Measurements from ENCODE around the gene PRKN.
"Not testable (repeated sequence)": the region's sequence is repeated elsewhere in the genome, so short reads cannot be mapped to it uniquely, and the experiment has no call there.

The PRKN gene

GRCh38 chr6:161828355-161828754 lies 899.2 kb downstream of the PRKN start:
- no peak for DNase-seq

DNA sequence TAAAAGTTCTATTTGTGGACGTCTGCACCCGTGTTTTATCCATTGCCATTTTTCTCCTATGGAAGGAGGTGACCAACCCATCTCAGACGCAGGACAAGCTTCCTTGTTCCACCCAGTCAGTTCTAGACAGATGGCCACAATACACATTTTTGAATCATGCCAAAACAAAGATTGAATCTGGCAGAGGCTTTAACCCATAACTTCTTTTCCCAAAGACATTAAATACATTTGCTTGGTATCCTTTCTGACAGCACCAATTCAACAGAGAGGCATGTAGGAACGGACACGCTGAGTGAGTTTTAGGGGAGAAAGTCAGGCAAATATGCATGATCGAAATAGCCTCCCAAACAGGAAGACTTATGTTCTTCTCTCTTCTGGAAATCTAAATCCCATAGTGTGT lies 901.1 kb downstream of the PRKN start:
- no peak for DNase-seq

DNA sequence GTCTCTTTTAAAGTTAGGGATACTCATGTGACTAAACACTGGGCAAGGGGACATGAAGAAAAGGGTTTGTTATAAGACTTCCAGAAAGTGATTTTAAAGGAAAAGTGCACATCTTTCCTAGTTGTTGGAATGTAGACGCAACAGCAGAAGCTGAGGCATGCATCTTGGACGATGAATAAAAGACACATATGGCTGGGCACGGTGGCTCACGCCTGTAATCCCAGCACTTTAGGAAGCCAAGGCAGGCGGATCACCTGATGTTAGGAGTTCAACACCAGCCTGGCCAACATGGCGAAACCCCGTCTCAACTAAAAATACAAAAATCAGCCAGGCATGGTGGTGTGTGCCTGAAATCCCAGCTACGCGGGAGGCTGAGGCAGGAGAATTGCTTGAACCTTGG lies 905.4 kb downstream of the PRKN start:
- not testable (repeated sequence) for DNase-seq

DNA sequence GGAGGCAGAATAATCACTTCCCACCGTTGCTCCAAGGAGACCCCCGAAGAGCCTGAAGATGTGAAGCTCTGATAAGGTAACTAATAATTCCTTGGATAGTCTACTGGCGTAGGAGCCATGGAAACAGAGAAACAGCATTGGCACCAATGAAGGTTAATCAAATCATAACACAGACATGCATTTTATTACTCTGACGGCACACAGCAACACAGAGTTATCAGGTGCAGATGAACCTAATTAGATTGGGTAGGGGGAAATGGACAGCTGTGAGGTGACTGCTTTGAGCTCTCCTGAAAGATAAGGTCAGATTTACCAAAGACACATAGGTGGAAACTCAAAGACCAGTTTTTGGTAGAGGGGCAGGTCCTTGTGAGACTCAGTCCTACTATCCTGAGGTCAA lies 909.7 kb downstream of the PRKN start:
- DNase-seq = no peak

- no peak for DNase-seq
These were observed 911.6 kb downstream of the PRKN start for GRCh38 chr6:161815965-161816364.

- no peak for DNase-seq
These were observed 914.4 kb downstream of the PRKN start for GRCh38 chr6:161813156-161813555.

DNA sequence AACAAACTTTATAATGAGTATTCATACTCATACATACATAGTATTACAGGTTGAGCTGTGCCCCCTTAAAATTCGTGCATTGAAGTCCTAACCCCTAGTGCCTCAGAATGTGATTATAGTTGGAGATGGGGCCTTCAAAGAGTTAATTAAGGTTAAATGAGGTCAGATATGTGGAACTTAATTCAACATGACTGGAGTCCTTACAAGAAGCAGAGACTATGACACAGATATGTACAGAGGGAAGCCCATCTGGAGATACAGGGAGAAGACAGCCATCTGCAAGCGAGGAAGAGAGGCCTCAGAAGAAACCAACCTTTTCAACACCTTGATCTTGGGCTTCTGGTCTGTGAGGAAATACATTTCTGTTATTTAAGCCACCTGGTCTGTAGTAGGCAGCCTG lies 917.6 kb downstream of the PRKN start:
- no peak for DNase-seq

- DNase-seq = no peak
These were observed 922.7 kb downstream of the PRKN start for GRCh38 chr6:161804838-161805237.

DNA sequence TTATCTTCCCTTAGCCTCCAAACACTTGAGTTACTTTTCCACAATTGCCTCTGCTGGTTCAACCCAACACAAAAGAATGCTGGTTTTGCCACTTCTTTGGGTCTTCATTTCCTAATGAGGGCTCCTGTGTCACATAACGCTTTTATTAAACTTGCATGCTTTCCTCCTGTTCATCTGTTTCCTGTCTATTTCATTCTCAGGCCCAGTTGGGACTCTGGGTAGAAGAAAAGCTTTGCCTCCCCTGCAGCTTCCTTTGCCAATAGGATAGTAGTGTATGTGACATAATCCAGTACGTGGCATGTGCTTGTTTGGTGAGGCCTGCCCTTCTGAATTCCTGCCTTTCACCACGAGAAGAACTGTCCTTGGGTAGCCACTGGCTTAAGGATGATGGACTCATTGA lies 924.4 kb downstream of the PRKN start:
- no peak for DNase-seq

DNA sequence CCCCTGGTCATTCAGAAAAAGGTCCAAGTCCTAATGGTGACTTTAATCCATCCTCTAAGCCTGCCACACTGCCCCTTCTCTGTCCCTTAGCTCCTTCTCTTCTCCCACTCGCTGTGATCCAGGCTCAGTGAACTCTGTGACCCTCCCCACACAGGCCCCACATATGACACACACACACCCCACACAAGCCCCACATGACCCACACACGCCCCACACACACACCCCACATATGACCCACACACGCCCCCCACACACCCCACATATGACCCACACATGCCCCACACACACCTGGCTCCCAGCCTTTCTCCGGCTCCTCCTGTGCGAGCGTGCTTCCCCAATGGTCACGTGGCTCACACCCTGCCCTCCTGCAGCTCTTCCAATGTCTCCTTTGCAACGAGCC lies 925.3 kb downstream of the PRKN start:
- no peak for DNase-seq

- no peak for DNase-seq
These were observed 928.6 kb downstream of the PRKN start for GRCh38 chr6:161798844-161799394.

DNA sequence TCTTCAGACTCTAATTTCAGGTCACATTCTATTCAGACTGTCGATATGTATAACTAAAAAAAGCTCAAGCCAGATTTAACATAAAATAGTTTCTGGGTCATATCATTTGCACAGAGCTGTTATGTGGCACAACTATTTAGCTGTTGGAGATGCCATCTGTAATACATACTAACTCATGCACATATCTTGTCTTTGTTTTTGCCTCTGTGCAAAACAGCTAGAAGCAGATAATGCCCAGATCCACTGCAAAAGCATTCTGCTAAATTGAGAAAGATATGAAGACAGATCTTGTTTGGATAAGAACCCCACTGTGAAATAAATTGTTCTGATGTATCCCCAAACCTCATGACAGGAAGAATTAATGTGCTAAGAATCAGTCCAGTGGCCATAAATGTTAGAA lies 930.9 kb downstream of the PRKN start:
- DNase-seq = no peak

DNA sequence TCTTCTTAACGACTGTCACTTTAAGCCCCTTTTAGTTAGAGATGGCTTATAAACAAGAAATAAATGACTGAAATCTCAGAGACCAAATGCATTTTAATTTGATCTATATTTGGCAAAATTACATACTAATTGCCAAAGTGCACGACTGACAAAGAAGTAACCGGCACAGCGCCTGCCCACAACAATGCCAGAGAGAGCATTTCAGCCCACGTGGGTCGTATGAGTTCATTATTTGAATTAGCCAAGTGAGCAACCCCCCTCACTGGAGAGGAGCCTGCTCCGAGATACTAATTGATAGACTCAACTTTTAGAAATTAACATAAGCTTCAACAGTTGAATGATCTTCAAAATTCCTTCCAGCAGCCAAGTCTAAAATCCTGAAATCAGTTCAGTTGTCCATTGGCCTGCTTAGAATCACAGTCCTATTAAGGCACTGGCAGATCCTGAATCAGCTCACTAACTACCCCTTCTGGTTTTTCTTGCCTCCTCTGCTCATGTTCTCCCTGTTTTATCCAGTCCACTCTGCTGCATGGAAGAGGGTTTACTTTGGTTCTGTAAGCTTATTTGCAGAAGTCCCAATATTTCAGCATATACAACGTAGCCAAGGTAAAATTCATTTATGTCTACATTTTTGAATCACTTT lies 934.6 kb downstream of the PRKN start:
- DNase-seq = no peak

GRCh38 chr6:161788531-161788930 lies 939.0 kb downstream of the PRKN start:
- DNase-seq = no peak

- no peak for DNase-seq
These were observed 955.4 kb downstream of the PRKN start for GRCh38 chr6:161772176-161772575.

DNA sequence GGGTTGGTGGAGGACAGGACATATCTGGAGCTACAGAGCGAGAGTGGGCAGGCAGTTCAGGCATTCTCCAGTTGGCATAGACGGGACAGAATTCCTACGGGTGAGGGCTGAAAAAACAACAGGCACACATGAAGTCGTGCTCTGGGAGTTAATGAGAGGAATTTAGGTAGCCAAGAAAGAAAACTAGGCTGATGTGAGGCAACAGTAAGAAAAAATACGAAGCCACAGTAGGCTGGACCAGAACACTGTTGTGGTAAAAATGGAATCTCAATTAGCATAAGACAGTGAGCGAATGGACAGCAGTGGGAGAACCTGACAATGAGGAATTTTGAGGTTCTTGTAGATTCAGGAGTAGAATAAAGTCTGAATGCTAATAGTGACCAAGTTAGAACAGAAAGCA lies 965.6 kb downstream of the PRKN start:
- no peak for DNase-seq

DNA sequence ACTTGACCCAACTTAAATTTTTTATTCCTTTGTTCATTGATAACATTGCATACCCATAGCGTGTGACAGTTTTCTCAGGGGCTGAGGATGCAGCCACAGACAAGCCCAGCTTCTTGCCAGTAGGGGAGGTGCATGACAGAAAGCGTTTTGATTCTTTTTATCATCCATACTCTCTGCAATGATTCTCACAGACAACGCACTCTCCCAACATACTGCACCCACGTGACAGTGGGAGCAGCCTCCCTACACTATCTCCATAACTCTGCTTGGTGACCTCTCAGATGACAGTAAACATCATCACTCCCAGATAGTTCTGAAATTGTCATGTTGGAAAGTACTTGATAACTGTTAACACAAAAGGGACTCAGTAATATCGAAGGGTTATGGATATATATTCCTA lies 972.5 kb downstream of the PRKN start:
- DNase-seq = no peak

DNA sequence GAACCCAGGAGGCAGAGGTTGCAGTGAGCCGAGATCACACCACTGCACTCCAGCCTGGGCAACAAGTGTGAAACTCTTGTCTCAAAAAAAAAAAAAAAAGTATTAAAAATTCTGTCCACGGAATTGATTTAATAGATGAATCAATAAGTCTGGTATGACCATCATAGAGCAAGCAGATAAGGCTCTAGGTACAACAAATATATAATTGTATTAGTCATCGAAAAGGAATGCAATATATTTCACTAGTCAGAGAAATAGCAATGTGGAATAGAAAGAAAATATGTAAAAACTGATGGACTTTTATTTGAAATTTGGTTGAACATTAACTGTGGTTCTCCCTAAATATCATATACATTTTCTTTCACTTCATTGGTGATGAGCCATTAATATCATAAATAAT lies 976.9 kb downstream of the PRKN start:
- no peak for DNase-seq

GRCh38 chr6:161749576-161749975 lies 978.0 kb downstream of the PRKN start:
- DNase-seq = no peak

DNA sequence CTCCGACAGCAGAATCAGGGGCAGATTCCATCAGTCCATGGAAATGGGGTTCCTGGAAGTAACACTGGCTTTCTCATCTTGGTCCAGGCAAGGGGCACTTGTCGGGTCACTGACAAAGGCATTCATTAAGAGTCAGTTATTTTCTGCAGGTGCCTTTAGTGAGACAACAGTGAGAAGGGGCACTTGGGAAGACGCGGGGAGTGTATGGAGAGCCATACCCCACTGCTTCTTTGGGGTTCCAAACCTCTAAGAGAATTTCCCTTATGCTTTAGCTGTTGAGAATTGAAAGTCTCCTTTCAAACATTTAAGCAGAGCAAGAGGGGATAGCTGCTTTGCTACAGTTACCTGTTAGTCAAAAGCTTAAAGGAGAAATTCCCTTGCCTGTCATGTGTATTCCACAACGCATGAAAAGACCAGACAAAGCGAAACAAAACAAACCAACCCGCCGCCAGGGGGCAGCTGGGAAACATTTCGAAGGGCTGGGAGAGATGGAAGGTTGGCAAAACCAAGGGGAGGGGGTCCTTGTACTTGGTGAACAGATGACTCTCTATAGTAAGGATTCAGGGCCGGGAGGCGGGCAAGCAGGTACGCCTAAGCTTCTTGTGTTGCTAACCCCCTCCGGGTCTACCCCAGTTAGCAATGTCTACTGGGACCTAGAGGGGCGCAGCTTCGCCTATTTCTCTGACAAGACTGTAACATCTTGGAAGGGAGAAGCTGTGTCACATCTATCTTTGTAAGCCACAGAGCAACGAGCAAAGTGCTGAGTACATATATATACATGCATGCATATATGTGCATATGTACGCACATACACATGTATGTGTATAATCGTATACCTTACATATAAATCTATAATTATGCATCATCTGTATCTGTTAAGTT lies 978.8 kb downstream of the PRKN start:
- DNase-seq = no peak

DNA sequence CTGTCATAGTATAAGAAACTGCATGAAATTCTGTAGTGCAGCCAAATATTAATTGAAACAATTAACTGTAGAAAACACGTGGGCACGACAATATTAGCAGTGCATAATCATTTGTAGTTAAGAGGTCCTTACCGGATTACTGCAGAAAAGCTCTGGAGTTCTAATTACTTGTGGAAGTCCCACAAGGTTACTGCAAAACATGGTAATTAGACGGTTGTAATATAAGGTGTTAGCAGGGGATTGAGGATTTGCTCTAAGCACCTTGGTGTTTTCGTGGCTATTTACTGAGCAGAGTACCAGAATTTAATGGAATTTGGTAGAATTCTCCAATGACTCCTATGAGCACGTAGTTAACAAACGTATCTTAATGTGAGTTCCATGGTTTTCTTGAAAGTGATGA lies 980.1 kb downstream of the PRKN start:
- DNase-seq = no peak

DNA sequence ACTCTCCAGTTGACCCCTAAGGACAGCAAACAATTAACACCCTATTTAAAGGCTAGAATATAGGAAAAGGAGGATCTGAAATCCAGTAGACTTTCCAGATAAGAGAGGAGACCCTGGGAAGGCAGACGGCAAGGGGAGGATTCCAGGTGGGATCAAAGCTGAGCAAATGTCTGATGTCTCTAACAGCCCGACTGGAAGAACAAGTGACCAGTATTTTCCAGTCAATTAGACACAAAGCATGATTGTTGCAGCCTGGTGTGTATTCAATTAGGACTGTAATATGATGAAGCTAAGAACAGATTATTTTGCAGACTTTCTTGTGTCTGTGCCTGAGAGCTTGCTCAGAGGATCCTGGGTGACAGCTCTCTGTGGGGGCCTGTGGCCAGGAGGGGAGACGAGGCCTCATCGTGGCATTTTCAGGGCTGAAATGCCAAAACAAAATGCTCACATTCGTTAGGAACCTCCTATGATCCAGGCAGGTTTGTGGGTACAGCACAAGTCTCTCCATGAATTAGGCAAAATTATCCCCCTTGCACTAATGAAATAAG lies 981.9 kb downstream of the PRKN start:
- no peak for DNase-seq

- no peak for DNase-seq
These were observed 982.4 kb downstream of the PRKN start for GRCh38 chr6:161745128-161745527.
